ENCODE data around the gene HOXA4. TPM values are rescaled to one million over a fixed set of nuclear protein-coding genes. Genes with fewer than 3 reads are reported as not detected.
A peak's percentile ranks its signal among the peaks of the same experiment; 100 is the strongest.

HOXA4 gene
- total RNA-seq, 4 donors from 2014 or later, result 1.3 to 2.9 (median 2.0) TPM

DNA sequence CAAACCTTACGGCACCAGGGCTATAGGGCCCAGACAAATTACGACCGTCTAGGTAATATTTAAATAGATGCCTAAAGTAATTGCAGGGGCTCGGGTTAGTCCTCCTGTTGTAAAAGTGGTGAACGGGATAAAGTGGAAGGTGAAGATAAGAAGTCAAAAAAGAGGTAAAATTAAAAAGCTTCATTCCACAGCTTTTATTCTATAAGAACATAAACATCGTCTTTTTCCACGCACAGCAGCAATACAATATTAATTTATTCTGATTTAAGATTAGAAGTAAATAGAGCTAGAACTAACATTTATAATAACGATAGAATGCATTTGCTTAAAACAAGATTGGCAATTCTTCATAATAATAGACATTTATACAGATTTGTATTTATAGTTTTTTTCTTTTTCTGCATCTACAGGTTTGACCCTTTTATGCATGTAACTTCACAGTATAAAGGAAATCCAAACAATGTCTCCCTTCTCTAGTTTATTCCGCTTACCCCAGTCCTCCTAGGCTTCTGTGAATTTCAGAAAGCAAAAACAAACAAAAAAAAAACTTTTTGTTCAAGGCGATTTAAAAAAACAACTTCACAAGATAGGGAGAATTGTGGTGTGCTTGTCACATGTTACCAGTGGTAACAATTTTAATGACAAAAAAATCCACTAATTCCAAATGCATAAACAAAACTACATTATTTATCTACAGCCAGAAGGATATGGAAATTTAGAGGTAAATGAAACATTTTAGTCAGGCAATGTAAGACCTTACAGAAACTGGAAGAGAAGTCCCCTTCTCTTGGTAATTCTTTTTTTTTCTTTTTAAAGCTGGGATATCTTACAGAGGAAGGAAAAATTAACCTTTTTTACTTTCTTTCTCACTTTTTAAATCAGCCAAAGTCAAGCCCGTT, 40.1 kb upstream of the HOXA4 start:
- TF ChIP-seq POLR2A (IDR thresholded peaks at IDR 0.05) (no peak), CTCF (IDR thresholded peaks at IDR 0.05) (no peak)
- 23 to 31% methylated on average over 11 of the region's 11 CpGs for WGBS, 2 donors
- H3K4me3 ChIP-seq (ENCODE audit: low read depth, poor library complexity, severe bottlenecking), result no peak overlapping the region
- DNase-seq (ENCODE audit: low spot score in 2 of 2), result no peak
- intact Hi-C loops (cut with DNase I; ENCODE audit: low total_unique reads), result no loop called here

DNA sequence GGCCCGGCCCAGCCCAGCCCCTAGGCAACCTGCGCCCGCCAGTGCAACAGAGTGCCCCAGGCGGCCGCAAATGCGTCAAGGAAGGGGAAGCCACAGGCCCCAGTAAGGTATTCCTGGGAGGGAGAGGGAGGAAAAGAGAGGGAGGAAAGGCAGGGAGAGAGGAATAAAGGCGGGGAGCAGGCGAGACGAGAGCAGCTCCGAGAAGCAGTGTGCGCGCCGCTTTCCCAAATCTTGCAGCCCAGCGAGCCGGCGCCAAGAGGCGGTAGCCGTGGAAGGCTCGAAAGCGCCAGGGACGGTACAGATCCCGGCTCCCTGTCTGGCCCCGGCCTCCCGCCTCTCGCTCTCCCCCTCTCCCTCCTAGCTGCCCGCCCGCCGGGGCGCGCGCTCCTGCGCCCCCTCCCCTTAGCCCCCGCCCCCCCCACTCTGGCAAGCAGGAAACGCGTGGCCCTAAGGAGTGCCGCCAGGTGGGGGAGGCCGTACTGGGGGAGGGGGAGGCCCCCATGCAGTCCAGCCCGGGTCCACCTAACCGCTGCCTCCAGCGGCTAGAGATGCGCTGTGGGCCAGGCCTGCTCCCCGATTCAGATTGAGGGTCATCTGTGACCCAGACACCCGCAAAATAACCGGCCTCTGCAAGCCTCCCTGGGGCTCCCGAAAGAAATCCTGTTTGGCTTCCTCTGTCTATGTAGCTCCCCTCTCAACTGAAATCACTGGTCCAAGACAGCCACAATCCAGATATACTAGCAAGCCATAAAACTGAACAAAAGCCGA, 39.3 kb upstream of the HOXA4 start:
- TF ChIP-seq CTCF (IDR thresholded peaks at IDR 0.05), result no peak
- TF ChIP-seq POLR2A (IDR thresholded peaks at IDR 0.05), result no peak
- 1 to 6% methylated on average over 27 to 33 of the region's 46 CpGs for WGBS, 2 donors
- intact Hi-C loops (cut with DNase I; ENCODE audit: low total_unique reads), result loop anchor here (5.0 to 10.0 kb wide), 2 partner anchors 965 to 1313 kb away; partner anchors contain the start of genes CBX3 and HNRNPA2B1
- peak overlapping the region; percentile 27 for H3K4me3 ChIP-seq (ENCODE audit: low read depth, poor library complexity, severe bottlenecking)
- DNase-seq (ENCODE audit: low spot score in 2 of 2), result peak in 1 of 2 donors; percentile 88

DNA sequence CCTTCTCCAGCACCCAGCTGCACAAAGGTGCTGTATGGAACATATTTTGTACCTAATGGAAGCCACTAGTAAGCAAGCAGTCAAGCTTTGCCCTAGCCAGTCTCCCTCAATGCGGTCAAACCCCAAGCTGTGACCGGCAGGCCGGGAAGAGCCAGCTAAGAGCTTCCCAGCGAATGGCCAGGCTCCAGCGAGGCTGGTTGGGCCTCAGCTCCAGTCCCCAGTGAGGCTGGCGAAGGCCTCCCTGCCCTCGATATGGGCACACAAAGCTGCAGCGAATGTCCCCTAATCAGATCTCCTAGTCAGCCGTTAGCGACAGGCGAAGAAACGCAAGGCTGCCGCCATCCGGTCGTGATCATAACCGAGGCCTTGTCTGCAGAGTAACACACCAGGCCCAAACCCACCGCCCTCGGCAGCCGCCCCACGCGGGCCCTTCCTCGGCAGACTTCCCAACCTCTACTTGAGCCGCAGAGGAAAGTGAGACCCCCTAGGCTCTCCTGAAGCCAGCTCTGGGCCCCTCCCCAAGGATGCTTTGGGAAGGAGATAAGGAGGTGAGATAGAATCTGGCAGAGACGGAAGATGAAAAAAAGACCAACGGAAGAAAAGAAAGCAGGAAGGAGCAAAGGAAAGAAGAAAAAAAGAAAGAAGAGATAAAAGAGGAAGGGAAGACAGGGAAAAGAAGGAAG, 37.8 kb upstream of the HOXA4 start:
- 9 to 14% methylated on average over 9 to 24 of the region's 25 CpGs for whole genome bisulfite sequencing, 2 donors
- intact Hi-C loops (cut with DNase I; ENCODE audit: low total_unique reads), result loop anchor here (5.0 to 10.0 kb wide), 2 partner anchors 964 to 1311 kb away; partner anchors contain the start of genes CBX3 and HNRNPA2B1
- H3K4me3 ChIP-seq (ENCODE audit: low read depth, poor library complexity, severe bottlenecking), result no peak overlapping the region
- DNase-seq (ENCODE audit: low spot score in 2 of 2), result peak in 1 of 2 donors; percentile 93
- TF ChIP-seq POLR2A (IDR thresholded peaks at IDR 0.05) (no peak), CTCF (IDR thresholded peaks at IDR 0.05) (no peak)

DNA sequence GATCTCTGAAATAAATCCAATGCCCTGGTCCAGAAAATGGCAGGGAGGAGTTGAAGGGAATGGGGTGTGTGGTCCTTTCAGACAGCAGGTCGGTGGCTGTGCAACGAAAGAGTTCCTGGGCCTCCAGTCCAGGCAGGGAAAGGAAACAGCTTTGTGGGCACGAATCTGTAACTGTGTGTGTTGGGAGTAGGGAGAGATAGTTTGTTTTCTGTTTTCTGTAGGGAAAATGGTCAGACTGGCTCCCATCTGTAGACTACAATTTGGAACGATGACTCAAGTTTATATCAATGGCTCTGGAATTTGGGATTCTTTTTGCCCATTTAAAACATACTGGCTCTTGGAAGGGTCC, 37.3 kb upstream of the HOXA4 start:
- intact Hi-C loops (cut with DNase I; ENCODE audit: low total_unique reads), result loop anchor here (5.0 to 10.0 kb wide), 2 partner anchors 963 to 1311 kb away; partner anchors contain the start of genes CBX3 and HNRNPA2B1
- H3K4me3 ChIP-seq (ENCODE audit: low read depth, poor library complexity, severe bottlenecking), result no peak overlapping the region
- no peak for TF ChIP-seq POLR2A (IDR thresholded peaks at IDR 0.05)
- no peak for TF ChIP-seq CTCF (IDR thresholded peaks at IDR 0.05)
- 20 to 21% methylated on average over 4 of the region's 4 CpGs for WGBS, 2 donors
- no peak for DNase-seq (ENCODE audit: low spot score in 2 of 2)
